Measurements from ENCODE around the gene RARA.

Gene RARA

DNA sequence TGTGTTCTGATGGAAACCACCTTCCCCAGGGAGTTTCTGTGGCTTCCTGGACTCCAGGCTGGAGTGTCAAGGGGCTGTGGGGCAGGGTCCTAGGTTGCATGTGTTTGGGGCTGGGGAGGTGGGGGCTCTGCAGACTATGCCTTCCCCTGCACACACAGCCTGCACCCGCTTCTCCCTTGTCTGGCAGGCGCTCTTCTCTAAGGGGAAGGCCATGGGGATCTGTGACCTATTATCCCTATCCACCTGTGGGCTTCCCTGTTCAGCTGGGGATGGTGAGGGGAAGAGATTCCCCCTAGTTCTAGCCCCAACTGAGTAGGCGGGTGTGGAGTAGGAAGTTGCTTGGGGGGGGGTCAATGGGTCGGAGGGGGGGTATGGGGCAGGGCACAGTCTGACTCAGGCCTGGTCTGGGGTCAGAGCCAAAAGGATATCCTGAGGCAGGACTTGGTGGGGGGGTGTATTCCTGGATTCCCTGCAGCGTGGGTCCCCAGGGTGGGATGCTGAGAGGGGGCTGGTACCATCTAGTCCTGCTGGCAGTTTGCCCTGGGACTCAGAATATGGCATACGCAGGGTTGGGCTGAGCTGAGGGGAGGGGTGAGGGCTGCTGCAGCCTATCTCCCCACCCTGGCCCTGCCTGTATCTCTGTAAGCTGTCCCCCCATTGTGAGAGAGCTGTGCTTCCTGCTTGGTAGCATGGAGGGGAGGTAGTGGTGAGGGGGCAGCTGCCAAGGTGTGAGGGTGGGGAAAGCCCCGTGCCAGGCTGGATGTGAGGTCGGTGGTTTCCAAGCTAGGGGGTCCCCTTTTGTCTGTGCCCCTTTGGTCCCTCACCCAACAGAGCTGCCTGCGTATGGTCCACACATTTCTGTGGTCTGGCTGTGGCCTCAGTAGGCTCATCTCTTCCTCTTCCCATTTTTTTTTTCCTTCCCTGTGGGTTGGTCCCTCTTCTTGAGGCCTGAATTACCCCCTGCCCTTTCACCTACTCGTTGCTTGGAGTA lies 14.7 kb downstream of the RARA start:
- Histone ChIP-seq H3K9ac (ENCODE audit: low read depth, low read length) (peak overlapping the region; percentile 38), H2AFZ (ENCODE audit: low read depth, low read length) (no peak overlapping the region), H4K20me1 (ENCODE audit: insufficient read depth, low read length) (peaks cover 65% of the 10 kb centered on the region), H3K9me3 (ENCODE audit: insufficient read depth, low read length, severe bottlenecking) (no peaks in the 10 kb centered on the region), H3K27ac (ENCODE audit: low read length) (peak overlapping the region; percentile 86), H3K4me1 (ENCODE audit: insufficient read depth, low read length) (peaks cover 68% of the 10 kb centered on the region), H3K4me3 (ENCODE audit: low read depth in 1 of 2, low read length in 2 of 2) (peak overlapping the region in 1 of 2 experiments; percentile 50; a peak in 2 of 4 replicates), H3K36me3 (ENCODE audit: insufficient read depth, low read length) (no peaks in the 10 kb centered on the region), H3K4me2 (ENCODE audit: insufficient read depth, low read length) (peak overlapping the region; percentile 67), H3K27me3 (ENCODE audit: insufficient read depth, low read length, poor library complexity) (no peaks in the 10 kb centered on the region), H3K79me2 (ENCODE audit: insufficient read depth, low read length) (peaks cover 22% of the 10 kb centered on the region)
- TF ChIP-seq CTCF (IDR thresholded peaks at IDR 0.05; ENCODE audit: borderline replicate concordance, extremely low read depth, low read length, poor library complexity, severe bottlenecking), result no peak
- no peak for ATAC-seq (ENCODE audit: insufficient read depth, low read depth)
- peak; percentile 50 for DNase-seq

- H4K20me1 ChIP-seq (ENCODE audit: insufficient read depth, low read length), result peaks cover 56% of the 10 kb centered on the region
- no peak overlapping the region for H3K4me3 ChIP-seq (ENCODE audit: low read depth in 1 of 2, low read length in 2 of 2)
- H3K36me3 ChIP-seq (ENCODE audit: insufficient read depth, low read length), result no peaks in the 10 kb centered on the region
- DNase-seq (no peak), ATAC-seq (ENCODE audit: insufficient read depth, low read depth) (no peak)
- no peak overlapping the region for H3K27ac ChIP-seq (ENCODE audit: low read length)
- no peak overlapping the region for H2AFZ ChIP-seq (ENCODE audit: low read depth, low read length)
- no peaks in the 10 kb centered on the region for H3K27me3 ChIP-seq (ENCODE audit: insufficient read depth, low read length, poor library complexity)
- no peak overlapping the region for H3K4me2 ChIP-seq (ENCODE audit: insufficient read depth, low read length)
- H3K4me1 ChIP-seq (ENCODE audit: insufficient read depth, low read length), result peaks cover 58% of the 10 kb centered on the region
- H3K9ac ChIP-seq (ENCODE audit: low read depth, low read length), result no peak overlapping the region
- no peaks in the 10 kb centered on the region for H3K9me3 ChIP-seq (ENCODE audit: insufficient read depth, low read length, severe bottlenecking)
- TF ChIP-seq CTCF (IDR thresholded peaks at IDR 0.05; ENCODE audit: borderline replicate concordance, extremely low read depth, low read length, poor library complexity, severe bottlenecking) (no peak), EZH2 (IDR thresholded peaks at IDR 0.05; ENCODE audit: borderline replicate concordance, low read depth, low read length, severe bottlenecking) (no peak)
- H3K79me2 ChIP-seq (ENCODE audit: insufficient read depth, low read length), result peaks cover 16% of the 10 kb centered on the region
Measured at GRCh38 chr17:40325156-40326013, 16.4 kb downstream of the RARA start.

- no peaks in the 10 kb centered on the region for H3K9me3 ChIP-seq (ENCODE audit: insufficient read depth, low read length, severe bottlenecking)
- H3K27ac ChIP-seq (ENCODE audit: low read length), result no peak overlapping the region
- H3K79me2 ChIP-seq (ENCODE audit: insufficient read depth, low read length), result peaks cover 16% of the 10 kb centered on the region
- H3K36me3 ChIP-seq (ENCODE audit: insufficient read depth, low read length), result peaks cover 1% of the 10 kb centered on the region; the same call in 1 of the 2 replicates
- no peak overlapping the region for H3K4me3 ChIP-seq (ENCODE audit: low read depth in 1 of 2, low read length in 2 of 2)
- H3K9ac ChIP-seq (ENCODE audit: low read depth, low read length), result no peak overlapping the region
- H2AFZ ChIP-seq (ENCODE audit: low read depth, low read length), result no peak overlapping the region
- DNase-seq (no peak), ATAC-seq (ENCODE audit: insufficient read depth, low read depth) (no peak)
- peaks cover 52% of the 10 kb centered on the region for H3K4me1 ChIP-seq (ENCODE audit: insufficient read depth, low read length)
- H4K20me1 ChIP-seq (ENCODE audit: insufficient read depth, low read length), result peaks cover 50% of the 10 kb centered on the region
- no peaks in the 10 kb centered on the region for H3K27me3 ChIP-seq (ENCODE audit: insufficient read depth, low read length, poor library complexity)
- no peak overlapping the region; the same call in 1 of the 2 replicates for H3K4me2 ChIP-seq (ENCODE audit: insufficient read depth, low read length)
- TF ChIP-seq EZH2 (IDR thresholded peaks at IDR 0.05; ENCODE audit: borderline replicate concordance, low read depth, low read length, severe bottlenecking) (no peak), CTCF (IDR thresholded peaks at IDR 0.05; ENCODE audit: borderline replicate concordance, extremely low read depth, low read length, poor library complexity, severe bottlenecking) (no peak)
Measured at GRCh38 chr17:40326014-40326831, 17.2 kb downstream of the RARA start.
